PFSK-1 (cell line): ENCODE measurements around the gene BRCA2.

Source experiments
- FOXP2 ChIP-seq: optimal IDR thresholded peaks from 2 replicates; pipeline ENCODE3; 2011; ENCODE audit warnings: borderline replicate concordance, control low read depth, inconsistent platforms; ENCODE audit not compliant: insufficient read depth; ENCODE audit errors: extremely low read length, extremely low read depth
- POLR2AphosphoS5 ChIP-seq: IDR thresholded peaks from 2 replicates; pipeline ENCODE4 v1.6.1; 2012; ENCODE audit warnings: low read depth, mild to moderate bottlenecking, control low read depth, low read length, moderate library complexity
- REST ChIP-seq, 2 experiments: IDR thresholded peaks; 2 replicates each; pipeline versions ENCODE4 v1.6.1 to v1.8.0; 2011 to 2012; ENCODE audit warnings: low read depth in 2 of 2, low read length in 2 of 2, control low read depth in 1 of 2, inconsistent platforms in 1 of 2, mild to moderate bottlenecking in 1 of 2, moderate library complexity in 1 of 2; ENCODE audit not compliant: insufficient read depth in 1 of 2
- SIN3A ChIP-seq: IDR thresholded peaks from 2 replicates; pipeline ENCODE4 v1.6.1; 2012; ENCODE audit warnings: mild to moderate bottlenecking, low read length, moderate library complexity, borderline replicate concordance; ENCODE audit not compliant: insufficient read depth
- TAF1 ChIP-seq: IDR thresholded peaks from 2 replicates; pipeline ENCODE4 v1.6.1; 2012; ENCODE audit warnings: low read length, control low read depth, borderline replicate concordance; ENCODE audit not compliant: insufficient read depth

The BRCA2 gene

DNA sequence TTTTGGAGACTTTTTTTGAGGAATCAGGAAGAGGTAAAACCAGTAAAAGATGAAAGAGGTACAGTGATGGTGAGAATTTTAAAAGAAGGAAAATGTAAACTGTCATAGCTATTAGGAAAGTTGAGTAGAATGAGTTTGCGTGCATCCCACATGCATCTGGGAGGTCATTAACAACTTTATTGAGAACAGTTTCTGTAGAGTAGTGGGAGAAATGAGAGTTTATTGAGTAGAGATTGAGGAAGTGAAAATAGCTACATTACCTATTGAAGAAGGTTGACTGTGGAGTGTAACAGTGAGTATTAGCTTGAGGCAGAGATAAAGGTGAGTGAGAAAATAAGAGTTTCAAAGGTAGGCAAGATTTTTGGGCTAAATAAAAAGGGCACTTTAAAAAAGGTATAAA, 38.7 kb downstream of the BRCA2 start:
- TF ChIP-seq TAF1: no peak

GRCh38 chr13:32362574-32362973, 47.3 kb downstream of the BRCA2 start:
- no peak for TF ChIP-seq SIN3A
- no peak for TF ChIP-seq POLR2AphosphoS5
- TF ChIP-seq REST (IDR thresholded peaks at IDR 0.05; ENCODE audit: insufficient read depth in 1 of 2, low read depth in 2 of 2, low read length in 2 of 2): no peak
- no peak for TF ChIP-seq TAF1
- no peak for TF ChIP-seq FOXP2

- no peak for TF ChIP-seq FOXP2
- no peak for TF ChIP-seq REST (IDR thresholded peaks at IDR 0.05; ENCODE audit: insufficient read depth in 1 of 2, low read depth in 2 of 2, low read length in 2 of 2)
- no peak for TF ChIP-seq POLR2AphosphoS5
- TF ChIP-seq TAF1: no peak
- TF ChIP-seq SIN3A: no peak
Observed at GRCh38 chr13:32370805-32371204, 55.5 kb downstream of the BRCA2 start.

- TF ChIP-seq TAF1 (no peak), SIN3A (no peak), FOXP2 (no peak), REST (IDR thresholded peaks at IDR 0.05; ENCODE audit: insufficient read depth in 1 of 2, low read depth in 2 of 2, low read length in 2 of 2) (no peak), POLR2AphosphoS5 (no peak)
Observed at GRCh38 chr13:32376642-32377415, 61.5 kb downstream of the BRCA2 start.

GRCh38 chr13:32378012-32378411, 62.7 kb downstream of the BRCA2 start:
- TF ChIP-seq REST (IDR thresholded peaks at IDR 0.05; ENCODE audit: insufficient read depth in 1 of 2, low read depth in 2 of 2, low read length in 2 of 2) (no peak), SIN3A (no peak), TAF1 (no peak), FOXP2 (no peak), POLR2AphosphoS5 (no peak)
